GM12864 (cell line): Measurements from ENCODE around the gene PPP1R14D.
A peak's percentile ranks its signal among the peaks of the same experiment; 100 is the strongest.

Experiments
- DNase-seq: peaks from one replicate; pipeline ENCODE4 v3.0.0-alpha.2; 2011; ENCODE audit warnings: low read depth
- H3K4me3 ChIP-seq: 2 replicates; pipeline ENCODE4 v1.5.1; 2011; ENCODE audit warnings: mild to moderate bottlenecking, low read depth, low read length, control low read depth
- TF ChIP-seq, protein P1 (sequence below): IDR thresholded peaks from 2 replicates; pipeline ENCODE4 v1.5.1; 2011; ENCODE audit warnings: low read depth, mild to moderate bottlenecking, moderate library complexity, low read length, control low read depth, inconsistent platforms; ENCODE audit errors: missing control alignments

The PPP1R14D gene

DNA sequence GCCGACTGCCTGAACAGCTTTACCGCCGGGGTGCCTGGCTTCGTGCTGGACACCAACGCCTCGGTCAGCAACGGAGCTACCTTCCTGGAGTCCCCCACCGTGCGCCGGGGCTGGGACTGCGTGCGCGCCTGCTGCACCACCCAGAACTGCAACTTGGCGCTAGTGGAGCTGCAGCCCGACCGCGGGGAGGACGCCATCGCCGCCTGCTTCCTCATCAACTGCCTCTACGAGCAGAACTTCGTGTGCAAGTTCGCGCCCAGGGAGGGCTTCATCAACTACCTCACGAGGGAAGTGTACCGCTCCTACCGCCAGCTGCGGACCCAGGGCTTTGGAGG lies 16.2 kb upstream of the PPP1R14D start:
- DNase-seq, result no peak
- TF ChIP-seq, protein P1, sequence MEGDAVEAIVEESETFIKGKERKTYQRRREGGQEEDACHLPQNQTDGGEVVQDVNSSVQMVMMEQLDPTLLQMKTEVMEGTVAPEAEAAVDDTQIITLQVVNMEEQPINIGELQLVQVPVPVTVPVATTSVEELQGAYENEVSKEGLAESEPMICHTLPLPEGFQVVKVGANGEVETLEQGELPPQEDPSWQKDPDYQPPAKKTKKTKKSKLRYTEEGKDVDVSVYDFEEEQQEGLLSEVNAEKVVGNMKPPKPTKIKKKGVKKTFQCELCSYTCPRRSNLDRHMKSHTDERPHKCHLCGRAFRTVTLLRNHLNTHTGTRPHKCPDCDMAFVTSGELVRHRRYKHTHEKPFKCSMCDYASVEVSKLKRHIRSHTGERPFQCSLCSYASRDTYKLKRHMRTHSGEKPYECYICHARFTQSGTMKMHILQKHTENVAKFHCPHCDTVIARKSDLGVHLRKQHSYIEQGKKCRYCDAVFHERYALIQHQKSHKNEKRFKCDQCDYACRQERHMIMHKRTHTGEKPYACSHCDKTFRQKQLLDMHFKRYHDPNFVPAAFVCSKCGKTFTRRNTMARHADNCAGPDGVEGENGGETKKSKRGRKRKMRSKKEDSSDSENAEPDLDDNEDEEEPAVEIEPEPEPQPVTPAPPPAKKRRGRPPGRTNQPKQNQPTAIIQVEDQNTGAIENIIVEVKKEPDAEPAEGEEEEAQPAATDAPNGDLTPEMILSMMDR, result no peak
- H3K4me3 ChIP-seq, result peak overlapping the region; percentile 72

DNA sequence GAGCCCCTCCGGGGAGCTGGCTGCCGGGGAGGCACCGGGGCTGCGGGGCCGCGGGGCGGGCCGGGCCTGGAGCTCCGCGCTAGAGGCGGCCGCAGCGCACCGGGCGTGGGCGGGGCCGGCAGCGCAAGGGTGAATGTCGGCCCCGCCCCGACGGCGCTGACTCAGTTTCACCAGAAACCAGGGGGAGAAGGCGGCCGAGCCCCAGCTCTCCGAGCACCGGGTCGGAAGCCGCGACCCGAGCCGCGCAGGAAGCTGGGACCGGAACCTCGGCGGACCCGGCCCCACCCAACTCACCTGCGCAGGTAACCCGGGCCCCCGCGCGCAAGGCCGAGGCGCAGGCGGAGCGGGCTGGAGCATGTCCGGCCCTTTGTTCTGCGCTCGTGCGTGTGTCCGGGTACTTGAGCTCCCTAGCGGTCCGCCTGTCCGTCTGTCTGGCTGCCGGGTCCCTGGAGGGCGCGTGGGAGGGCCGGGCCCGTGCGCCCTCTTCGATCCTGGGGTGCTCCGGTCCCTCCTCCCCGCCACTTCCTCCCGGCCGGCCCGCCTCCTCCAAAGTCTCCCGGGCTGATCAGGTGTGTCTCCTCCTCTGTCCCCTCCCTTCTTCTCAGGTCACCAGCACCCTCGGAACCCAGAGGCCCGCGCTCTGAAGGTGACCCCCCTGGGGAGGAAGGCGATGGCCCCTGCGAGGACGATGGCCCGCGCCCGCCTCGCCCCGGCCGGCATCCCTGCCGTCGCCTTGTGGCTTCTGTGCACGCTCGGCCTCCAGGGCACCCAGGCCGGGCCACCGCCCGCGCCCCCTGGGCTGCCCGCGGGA lies 15.6 kb upstream of the PPP1R14D start, which contains the start of gene SPINT1:
Gene SPINT1, plus strand, starts transcription at position 164 of the 811 bp plus-strand sequence. Its CDS starts 507 bp downstream, at position 671.
- TF ChIP-seq, protein P1, result no peak
- peak within 1 kb of the TSS; percentile 72 for H3K4me3 ChIP-seq
- DNase-seq, result no peak

DNA sequence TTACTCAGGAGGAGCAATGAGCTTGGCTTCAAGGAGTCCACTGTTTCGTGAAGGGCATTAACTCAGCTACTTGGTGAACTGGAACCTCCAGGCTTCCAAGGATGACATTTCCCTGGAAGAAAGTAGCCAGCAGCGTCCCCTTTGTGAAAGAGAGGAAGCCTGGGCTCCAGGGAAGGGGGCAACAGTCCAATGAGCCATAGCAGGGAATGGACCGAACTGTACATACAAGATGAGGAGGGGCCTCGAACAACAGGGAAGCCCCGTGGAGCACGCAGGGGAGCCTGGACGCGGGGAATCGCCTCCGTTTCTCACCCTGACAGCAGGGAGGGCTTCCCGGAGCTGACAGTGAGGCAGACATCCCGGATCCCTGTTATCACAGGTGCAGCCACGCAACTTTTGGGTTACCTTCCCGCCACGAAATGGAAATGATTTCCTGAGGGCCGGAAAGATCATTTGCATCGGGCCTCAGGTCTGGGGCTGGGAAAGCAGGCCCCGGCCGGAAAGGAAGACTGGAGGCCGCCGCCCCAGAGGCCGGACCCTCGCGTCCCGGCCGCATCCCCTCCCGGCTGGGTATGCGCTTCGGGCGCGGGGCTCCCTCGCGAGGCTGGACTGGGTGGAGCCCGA lies 14.9 kb upstream of the PPP1R14D start:
- TF ChIP-seq, protein P1, result no peak
- DNase-seq, result no peak
- peak overlapping the region; percentile 72 for H3K4me3 ChIP-seq

DNA sequence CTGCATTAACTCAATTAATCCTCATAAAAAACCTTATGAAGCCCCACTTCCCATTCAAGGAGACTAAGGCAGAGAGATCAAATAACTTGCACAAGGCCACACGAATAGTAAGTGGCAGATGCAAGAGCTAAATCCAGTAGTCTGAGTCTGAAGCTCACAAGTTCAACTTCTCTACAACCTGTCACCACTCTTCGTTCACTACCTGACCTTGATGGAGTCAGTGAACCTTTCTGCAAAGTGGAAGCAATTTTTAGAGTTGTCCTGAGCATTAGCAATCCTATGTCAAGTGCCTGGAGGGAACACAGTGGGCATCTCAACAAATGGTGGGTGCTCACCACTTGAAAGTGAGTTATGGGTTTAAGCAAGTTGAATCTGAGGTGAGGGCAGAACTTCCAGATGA lies 13.2 kb upstream of the PPP1R14D start:
- H3K4me3 ChIP-seq, result no peak overlapping the region
- no peak for DNase-seq
- TF ChIP-seq, protein P1, result no peak

DNA sequence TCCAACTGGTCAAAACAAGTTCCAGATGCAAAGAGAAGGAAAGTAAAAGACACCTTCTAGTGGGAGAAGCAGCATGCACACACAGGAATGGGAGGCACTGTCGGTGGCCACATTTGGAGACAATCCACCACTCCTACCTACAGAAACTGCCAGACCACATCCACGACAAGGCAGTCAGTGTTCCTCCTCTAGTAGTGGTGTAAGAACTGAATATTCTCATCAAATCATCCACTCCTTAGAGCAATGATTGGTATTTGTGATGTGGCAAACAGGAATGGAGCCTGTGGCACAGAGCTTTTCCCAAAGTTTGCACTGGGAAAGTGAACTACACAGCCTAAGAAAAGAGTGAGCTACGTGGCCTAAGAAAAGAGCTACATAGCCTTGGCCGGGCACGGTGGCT lies 10.2 kb upstream of the PPP1R14D start:
- no peak for DNase-seq
- TF ChIP-seq, protein P1, result no peak
- H3K4me3 ChIP-seq, result no peak overlapping the region

DNA sequence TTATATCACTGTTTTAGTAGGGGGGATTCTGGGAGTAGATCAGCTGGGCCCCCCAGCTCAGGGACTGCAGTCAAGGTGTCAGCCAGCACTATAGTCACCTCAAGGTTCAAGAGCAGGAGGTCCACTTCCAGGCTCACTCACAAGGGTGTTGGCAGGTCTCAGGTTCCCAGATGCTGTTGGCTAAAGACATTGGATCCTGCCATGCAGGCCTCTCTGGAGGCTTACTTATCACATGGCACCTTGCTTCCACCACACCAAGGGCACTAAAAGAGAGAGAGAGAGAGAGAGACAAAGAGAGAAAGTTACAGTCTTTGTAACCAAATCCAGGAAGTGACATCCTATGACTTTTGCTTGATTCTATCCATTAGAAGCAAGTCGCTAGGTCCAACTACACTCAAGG lies 7.5 kb upstream of the PPP1R14D start:
- TF ChIP-seq, protein P1, result no peak
- no peak for DNase-seq
- H3K4me3 ChIP-seq, result no peak overlapping the region
